Caco-2 (cell line): ENCODE results near the gene PLCH1. TPM values are rescaled to one million over a fixed set of nuclear protein-coding genes. Genes with fewer than 3 reads are reported as not detected.

Source experiments
- BruUV-seq: library from RNA; stranded (reverse); fragments of 400-500 nt; replicated peaks from 2 replicates; lab custom pipeline; 2021; lab: Mats Ljungman, UMichigan
- CTCF ChIA-PET: fragments of 300-600 bp; sonication (Branson Sonifier 250); formaldehyde crosslinking; loops from one replicate; lab custom pipeline; 2022; ENCODE audit warnings: antibody characterized with exemption; lab: Charles Lee
- POLR2A ChIA-PET: fragments of 300-600 bp; sonication (Branson Sonifier 250); formaldehyde crosslinking; loops from one replicate; lab custom pipeline; 2022; ENCODE audit warnings: antibody characterized with exemption; lab: Charles Lee
- DNase-seq, 2 experiments: peaks; one replicate each; pipeline versions ENCODE4 v3.0.0 to v3.0.0-alpha.2; 2020 to 2022
- H3K27me3 ChIP-seq: replicated peaks from 2 replicates; pipeline ENCODE4 v1.6.0; 2011; ENCODE audit warnings: low read length; ENCODE audit not compliant: control insufficient read depth, insufficient read depth
- H3K36me3 ChIP-seq: 2 replicates; pipeline ENCODE4 v1.5.1; 2011; ENCODE audit warnings: low read length; ENCODE audit not compliant: control insufficient read depth, insufficient read depth
- H3K4me1 ChIP-seq: fragments of 250-450 bp; sonication (Bioruptor Pico); 2 replicates; pipeline ENCODE4 v1.5.1; 2020; ENCODE audit warnings: mild to moderate bottlenecking
- H3K4me3 ChIP-seq: 2 replicates; pipeline ENCODE4 v1.5.1; 2011; ENCODE audit warnings: low read depth, mild to moderate bottlenecking, control low read depth, low read length
- H3K9me3 ChIP-seq: fragments of 250-450 bp; sonication (Bioruptor Pico); 2 replicates; pipeline ENCODE4 v1.5.1; 2020; ENCODE audit warnings: mild to moderate bottlenecking, moderate library complexity
- H3K27ac Mint-ChIP-seq: one replicate; pipeline ENCODE4 v1.8.0; 2022; ENCODE audit warnings: mixed read lengths; ENCODE audit not compliant: unreplicated experiment
- H3K27me3 Mint-ChIP-seq: one replicate; pipeline ENCODE4 v1.8.0; 2022; ENCODE audit warnings: mixed read lengths; ENCODE audit not compliant: insufficient read depth, unreplicated experiment
- H3K36me3 Mint-ChIP-seq: one replicate; pipeline ENCODE4 v1.8.0; 2022; ENCODE audit warnings: mild to moderate bottlenecking, mixed read lengths; ENCODE audit not compliant: insufficient read depth, unreplicated experiment
- H3K4me1 Mint-ChIP-seq: one replicate; pipeline ENCODE4 v1.8.0; 2022; ENCODE audit warnings: low read depth, mixed read lengths; ENCODE audit not compliant: unreplicated experiment
- H3K4me3 Mint-ChIP-seq: one replicate; pipeline ENCODE4 v1.8.0; 2022; ENCODE audit warnings: mild to moderate bottlenecking, moderate library complexity, mixed read lengths; ENCODE audit not compliant: unreplicated experiment
- H3K9me3 Mint-ChIP-seq: one replicate; pipeline ENCODE4 v1.8.0; 2022; ENCODE audit warnings: mixed read lengths; ENCODE audit not compliant: unreplicated experiment
- intact Hi-C: fragments of 100-400 bp; cut with micrococcal nuclease; formaldehyde crosslinking; loops from one replicate; pipeline ENCODE4 v1.10.0; 2022; ENCODE audit not compliant: unreplicated experiment
- total RNA-seq: library from RNA; stranded (reverse); gene quantifications from 2 replicates; pipeline ENCODE4 v1.2.3, GENCODE V29; 2022
- TF ChIP-seq, protein P1 (sequence below), 2 experiments: fragments of 200-600 bp in 1 of 2; IDR thresholded peaks; 1 replicate in 1 of 2; 2 replicates in 1 of 2; pipeline versions ENCODE4 v1.5.1 to v1.8.0; 2011 to 2022; ENCODE audit warnings: antibody characterized with exemption in 1 of 2, control low read depth in 1 of 2, inconsistent platforms in 1 of 2, low read depth in 1 of 2, low read length in 1 of 2, mild to moderate bottlenecking in 1 of 2, moderate library complexity in 1 of 2; ENCODE audit not compliant: insufficient read depth in 1 of 2, severe bottlenecking in 1 of 2, unreplicated experiment in 1 of 2

The PLCH1 gene
- total RNA-seq, 1 experiment from 2014 or later: 3.1 TPM

DNA sequence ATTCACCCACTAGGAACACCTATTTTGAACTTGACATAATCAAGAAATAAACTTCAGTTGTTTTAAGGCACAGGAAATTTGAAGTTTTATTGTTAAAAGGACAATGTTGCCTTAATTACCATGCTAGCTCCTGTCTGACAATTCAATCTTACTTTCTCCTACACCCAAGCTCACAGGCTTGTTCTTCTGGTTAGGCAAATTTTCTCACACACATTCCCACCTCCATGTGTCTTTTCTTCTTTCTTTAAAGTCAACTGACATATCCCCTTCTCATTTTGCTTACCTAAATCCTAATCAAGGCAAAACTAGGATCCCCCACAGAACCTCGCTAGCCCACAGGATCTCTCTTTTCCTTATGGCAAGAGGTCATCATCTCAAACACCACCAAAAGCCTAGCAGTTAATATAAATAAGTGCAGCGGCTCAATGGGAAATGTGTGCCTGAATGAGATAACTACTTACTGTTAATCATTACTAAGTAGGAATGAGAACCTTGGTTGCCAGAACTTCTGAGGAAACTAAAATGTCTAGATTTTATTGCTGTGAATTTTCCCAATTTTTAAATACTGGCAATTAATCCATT, 189.3 kb downstream of the PLCH1 start:
- peak overlapping the region; percentile 71 for H3K27ac Mint-ChIP-seq
- H3K9me3 ChIP-seq: 0 out of 2 replicates have a peak, but pooled peaks cover 2% of the 10 kb centered on the region
- BruUV-seq: no TSS peak
- intact Hi-C loops: loop anchor here (2.0 kb wide), 1 partner anchor 143 kb away; no protein-coding TSS in a partner anchor
- no peaks in the 10 kb centered on the region; the same call in 1 of the 2 replicates for H3K36me3 ChIP-seq
- peak in 1 of 2 experiments; percentile 2 for DNase-seq
- ChIA-PET POLR2A (no interaction called here), CTCF (interaction anchor here (0.6 kb wide), 1 partner anchor 146 kb away, joined by 4 read pairs; no protein-coding TSS in a partner anchor)
- no peaks in the 10 kb centered on the region for H3K9me3 Mint-ChIP-seq
- no peaks in the 10 kb centered on the region for H3K27me3 ChIP-seq
- H3K4me3 ChIP-seq: no peak overlapping the region
- peaks cover 23% of the 10 kb centered on the region for H3K4me1 Mint-ChIP-seq
- no peaks in the 10 kb centered on the region for H3K27me3 Mint-ChIP-seq
- TF ChIP-seq, protein P1, sequence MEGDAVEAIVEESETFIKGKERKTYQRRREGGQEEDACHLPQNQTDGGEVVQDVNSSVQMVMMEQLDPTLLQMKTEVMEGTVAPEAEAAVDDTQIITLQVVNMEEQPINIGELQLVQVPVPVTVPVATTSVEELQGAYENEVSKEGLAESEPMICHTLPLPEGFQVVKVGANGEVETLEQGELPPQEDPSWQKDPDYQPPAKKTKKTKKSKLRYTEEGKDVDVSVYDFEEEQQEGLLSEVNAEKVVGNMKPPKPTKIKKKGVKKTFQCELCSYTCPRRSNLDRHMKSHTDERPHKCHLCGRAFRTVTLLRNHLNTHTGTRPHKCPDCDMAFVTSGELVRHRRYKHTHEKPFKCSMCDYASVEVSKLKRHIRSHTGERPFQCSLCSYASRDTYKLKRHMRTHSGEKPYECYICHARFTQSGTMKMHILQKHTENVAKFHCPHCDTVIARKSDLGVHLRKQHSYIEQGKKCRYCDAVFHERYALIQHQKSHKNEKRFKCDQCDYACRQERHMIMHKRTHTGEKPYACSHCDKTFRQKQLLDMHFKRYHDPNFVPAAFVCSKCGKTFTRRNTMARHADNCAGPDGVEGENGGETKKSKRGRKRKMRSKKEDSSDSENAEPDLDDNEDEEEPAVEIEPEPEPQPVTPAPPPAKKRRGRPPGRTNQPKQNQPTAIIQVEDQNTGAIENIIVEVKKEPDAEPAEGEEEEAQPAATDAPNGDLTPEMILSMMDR (IDR thresholded peaks at IDR 0.05; ENCODE audit: insufficient read depth in 1 of 2, low read depth in 1 of 2, low read length in 1 of 2, severe bottlenecking in 1 of 2, unreplicated experiment in 1 of 2): no peak
- H3K4me1 ChIP-seq: peaks cover 28% of the 10 kb centered on the region
- H3K4me3 Mint-ChIP-seq: peak overlapping the region; percentile 61
- H3K36me3 Mint-ChIP-seq: no peaks in the 10 kb centered on the region

GRCh38 chr3:155554777-155555451, 190.0 kb downstream of the PLCH1 start:
- TF ChIP-seq, protein P1 (IDR thresholded peaks at IDR 0.05; ENCODE audit: insufficient read depth in 1 of 2, low read depth in 1 of 2, low read length in 1 of 2, severe bottlenecking in 1 of 2, unreplicated experiment in 1 of 2): no peak
- POLR2A ChIA-PET: no interaction called here
- peak overlapping the region; percentile 61 for H3K4me3 Mint-ChIP-seq

GRCh38 chr3:155553780-155554179, 191.1 kb downstream of the PLCH1 start:
- intact Hi-C loops: loop anchor here (2.0 kb wide), 1 partner anchor 141 kb away; no protein-coding TSS in a partner anchor
- 0 out of 2 replicates have a peak, but pooled peaks cover 2% of the 10 kb centered on the region for H3K9me3 ChIP-seq
- H3K27me3 Mint-ChIP-seq: no peaks in the 10 kb centered on the region
- H3K27me3 ChIP-seq: no peaks in the 10 kb centered on the region
- no peak overlapping the region for H3K4me3 Mint-ChIP-seq
- no peaks in the 10 kb centered on the region for H3K9me3 Mint-ChIP-seq
- H3K4me3 ChIP-seq: no peak overlapping the region
- ChIA-PET CTCF (no interaction called here), POLR2A (no interaction called here)
- H3K4me1 ChIP-seq: peaks cover 19% of the 10 kb centered on the region
- TF ChIP-seq, protein P1 (IDR thresholded peaks at IDR 0.05; ENCODE audit: insufficient read depth in 1 of 2, low read depth in 1 of 2, low read length in 1 of 2, severe bottlenecking in 1 of 2, unreplicated experiment in 1 of 2): no peak
- H3K4me1 Mint-ChIP-seq: peaks cover 21% of the 10 kb centered on the region
- DNase-seq: no peak
- H3K36me3 ChIP-seq: no peaks in the 10 kb centered on the region
- peak overlapping the region; percentile 43 for H3K27ac Mint-ChIP-seq
- H3K36me3 Mint-ChIP-seq: no peaks in the 10 kb centered on the region
- no TSS peak for BruUV-seq

More at GRCh38 chr3:155554777-155555451, 190.0 kb downstream of the PLCH1 start:
- Histone ChIP-seq H3K9me3 (0 out of 2 replicates have a peak, but pooled peaks cover 2% of the 10 kb centered on the region), H3K4me1 (peaks cover 21% of the 10 kb centered on the region), H3K27me3 (no peaks in the 10 kb centered on the region), H3K4me3 (no peak overlapping the region), H3K36me3 (no peaks in the 10 kb centered on the region; the same call in 1 of the 2 replicates)
- peaks cover 21% of the 10 kb centered on the region for H3K4me1 Mint-ChIP-seq
- no peaks in the 10 kb centered on the region for H3K36me3 Mint-ChIP-seq
- no peaks in the 10 kb centered on the region for H3K27me3 Mint-ChIP-seq
- peak overlapping the region; percentile 71 for H3K27ac Mint-ChIP-seq
- no peaks in the 10 kb centered on the region for H3K9me3 Mint-ChIP-seq
- intact Hi-C loops: loop anchor here (2.0 kb wide), 1 partner anchor 142 kb away; no protein-coding TSS in a partner anchor
- BruUV-seq: TSS peak; percentile 11
- CTCF ChIA-PET: interaction anchor here (0.6 kb wide), 2 partner anchors 147 to 172 kb away, joined by 3 to 4 read pairs; no protein-coding TSS in a partner anchor
- DNase-seq: peak; percentile 57 to 60
